GM12874 (cell line): ENCODE measurements around the gene TBCCD1.
A peak's percentile ranks its signal among the peaks of the same experiment; 100 is the strongest.

Source experiments
- TF ChIP-seq, protein P1 (sequence below): IDR thresholded peaks from 2 replicates; pipeline ENCODE4 v1.5.1; 2011; ENCODE audit warnings: low read depth, mild to moderate bottlenecking, control low read depth, low read length, moderate library complexity; ENCODE audit not compliant: insufficient read depth

The TBCCD1 gene

DNA sequence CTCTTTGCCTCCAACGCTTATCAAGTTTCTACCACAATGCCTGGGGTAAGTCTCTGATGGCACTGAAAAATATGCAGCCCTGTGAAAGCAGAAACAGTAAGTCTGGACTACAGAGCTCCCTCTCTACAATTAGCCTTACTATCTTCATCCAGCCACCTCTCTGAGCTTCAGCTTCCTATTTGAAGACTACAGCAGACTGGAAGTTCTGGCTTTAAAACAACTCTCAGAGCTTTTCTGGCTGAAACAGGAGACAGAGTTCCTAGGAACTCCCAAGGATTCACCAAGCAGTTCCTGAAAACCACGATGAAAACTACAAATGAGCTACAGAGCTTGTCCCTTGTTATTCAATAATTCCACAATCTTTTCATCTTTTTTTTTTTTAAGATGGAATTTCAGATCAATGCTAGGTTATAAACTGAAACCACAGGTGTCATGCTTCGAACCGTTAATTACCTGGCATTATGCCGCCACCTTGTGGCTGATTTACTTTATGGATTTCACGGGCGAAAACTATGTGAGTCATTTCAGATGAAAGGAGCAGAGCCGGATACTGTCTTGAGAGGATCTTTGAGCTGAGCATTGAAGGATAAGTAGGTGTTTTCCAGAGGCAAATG, 26.8 kb downstream of the TBCCD1 start:
- TF ChIP-seq, protein P1, sequence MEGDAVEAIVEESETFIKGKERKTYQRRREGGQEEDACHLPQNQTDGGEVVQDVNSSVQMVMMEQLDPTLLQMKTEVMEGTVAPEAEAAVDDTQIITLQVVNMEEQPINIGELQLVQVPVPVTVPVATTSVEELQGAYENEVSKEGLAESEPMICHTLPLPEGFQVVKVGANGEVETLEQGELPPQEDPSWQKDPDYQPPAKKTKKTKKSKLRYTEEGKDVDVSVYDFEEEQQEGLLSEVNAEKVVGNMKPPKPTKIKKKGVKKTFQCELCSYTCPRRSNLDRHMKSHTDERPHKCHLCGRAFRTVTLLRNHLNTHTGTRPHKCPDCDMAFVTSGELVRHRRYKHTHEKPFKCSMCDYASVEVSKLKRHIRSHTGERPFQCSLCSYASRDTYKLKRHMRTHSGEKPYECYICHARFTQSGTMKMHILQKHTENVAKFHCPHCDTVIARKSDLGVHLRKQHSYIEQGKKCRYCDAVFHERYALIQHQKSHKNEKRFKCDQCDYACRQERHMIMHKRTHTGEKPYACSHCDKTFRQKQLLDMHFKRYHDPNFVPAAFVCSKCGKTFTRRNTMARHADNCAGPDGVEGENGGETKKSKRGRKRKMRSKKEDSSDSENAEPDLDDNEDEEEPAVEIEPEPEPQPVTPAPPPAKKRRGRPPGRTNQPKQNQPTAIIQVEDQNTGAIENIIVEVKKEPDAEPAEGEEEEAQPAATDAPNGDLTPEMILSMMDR, result peak; percentile 39; the same call in 1 of the 2 replicates

DNA sequence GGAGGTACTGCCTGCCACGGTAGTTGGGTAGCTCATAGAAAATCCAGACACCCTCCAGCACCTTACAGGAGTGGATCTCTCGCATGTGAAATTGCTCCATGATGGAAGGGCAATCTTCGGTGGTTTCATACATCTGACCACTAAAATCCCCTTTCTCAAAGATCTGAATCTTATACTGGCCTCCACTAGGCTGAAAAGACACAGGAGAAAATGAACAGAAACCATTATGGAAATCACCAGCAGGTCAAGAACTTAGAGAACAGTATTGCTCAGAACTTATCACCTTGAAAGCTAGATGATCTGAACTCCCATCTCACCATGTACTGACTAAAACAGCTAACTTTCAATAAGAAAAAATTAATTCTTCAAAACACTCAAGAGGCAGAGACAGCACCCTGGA, 28.4 kb downstream of the TBCCD1 start:
- TF ChIP-seq, protein P1, result no peak

DNA sequence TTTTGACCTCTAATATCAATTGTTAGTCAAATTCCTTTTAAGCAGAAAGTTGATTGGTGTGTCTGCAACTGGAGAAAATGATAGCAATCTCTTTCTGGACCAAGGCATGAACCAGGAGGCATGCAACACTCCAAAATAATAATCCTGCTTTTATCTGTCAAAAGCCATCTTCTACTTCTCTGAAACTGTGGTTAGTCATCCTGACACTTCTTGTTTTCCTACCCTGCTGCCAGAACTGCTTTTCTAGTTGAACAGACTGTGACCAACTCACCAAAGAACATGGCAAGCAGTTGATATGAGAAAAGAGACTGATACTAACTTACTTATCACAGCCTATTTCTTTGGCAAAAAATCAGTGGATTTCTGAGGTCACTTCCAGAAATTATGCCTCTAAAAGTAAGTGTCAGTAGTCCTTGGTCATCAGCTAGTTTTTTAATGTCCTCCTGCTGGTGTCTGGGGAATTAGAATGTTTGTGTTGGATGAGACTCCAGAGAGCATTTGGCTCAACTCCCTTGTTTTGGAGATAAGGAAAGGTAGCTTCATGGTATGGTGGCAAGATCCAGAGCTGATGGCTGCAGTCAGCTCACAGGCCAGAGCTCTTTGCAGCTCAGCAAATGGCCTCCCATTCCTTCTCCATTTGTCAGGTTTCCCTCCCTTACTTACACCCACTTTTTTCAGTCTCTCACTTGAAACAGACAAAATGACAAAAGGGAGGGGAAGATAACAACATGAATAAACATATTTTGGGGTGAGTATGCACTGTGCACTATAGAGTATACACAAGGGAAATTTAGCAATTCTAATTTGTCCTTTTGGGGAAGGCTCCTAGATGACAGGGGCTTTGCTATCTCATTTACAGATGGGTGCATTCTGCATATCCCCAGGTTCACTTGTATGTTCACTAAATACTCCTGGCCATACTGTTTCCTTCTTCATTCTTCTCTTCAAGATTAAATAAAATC, 30.0 kb downstream of the TBCCD1 start:
- TF ChIP-seq, protein P1, result no peak

DNA sequence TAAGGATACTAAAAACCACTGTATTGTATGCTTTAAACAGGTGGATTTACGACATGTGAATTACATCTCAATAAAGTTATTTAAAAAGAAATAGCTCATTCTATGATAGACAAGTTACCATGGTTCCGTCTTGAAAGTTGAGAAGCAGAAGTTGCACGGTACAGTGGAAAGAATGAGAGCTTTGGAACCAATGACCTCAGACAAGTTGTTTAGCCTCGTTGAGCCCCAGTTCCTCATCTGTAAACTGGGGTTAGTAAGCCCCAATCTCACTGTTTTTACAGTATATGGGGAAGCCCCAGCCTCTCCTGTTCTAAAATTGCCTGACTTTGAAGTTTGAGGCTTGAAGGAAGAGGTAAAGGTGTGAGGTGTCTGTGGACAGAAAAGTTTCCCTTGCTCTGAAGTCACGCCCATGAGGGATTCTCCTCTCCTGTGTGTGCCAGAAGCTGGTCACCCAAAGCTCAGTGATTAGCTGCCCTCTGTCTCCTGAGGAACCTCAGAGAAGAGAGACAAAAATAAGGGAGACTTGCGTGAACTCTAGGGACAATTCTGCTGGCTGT, 32.9 kb downstream of the TBCCD1 start:
- TF ChIP-seq, protein P1, result no peak

DNA sequence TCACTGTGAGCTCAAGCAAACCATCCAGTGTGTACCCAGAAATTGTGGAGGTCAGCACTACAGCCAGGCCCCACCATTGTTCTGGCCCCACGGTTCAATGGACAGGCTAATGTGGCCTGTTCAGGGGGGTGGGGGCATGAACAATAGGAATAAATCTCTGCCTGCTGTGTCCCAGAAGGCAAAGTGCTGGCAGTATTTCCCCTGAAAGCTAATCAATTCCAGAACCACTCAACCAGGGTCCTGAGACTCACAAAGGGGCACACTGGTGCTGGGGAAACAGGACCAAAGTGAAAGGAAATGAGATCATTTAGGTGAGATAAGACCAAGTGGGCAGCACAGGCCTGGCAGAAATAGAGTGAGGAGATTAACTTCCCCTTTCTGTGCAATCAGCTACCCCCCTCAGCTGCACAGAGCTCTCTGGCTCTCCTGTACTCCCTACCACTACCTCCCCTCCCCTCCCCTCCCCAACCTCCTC, 34.5 kb downstream of the TBCCD1 start:
- TF ChIP-seq, protein P1, result no peak

DNA sequence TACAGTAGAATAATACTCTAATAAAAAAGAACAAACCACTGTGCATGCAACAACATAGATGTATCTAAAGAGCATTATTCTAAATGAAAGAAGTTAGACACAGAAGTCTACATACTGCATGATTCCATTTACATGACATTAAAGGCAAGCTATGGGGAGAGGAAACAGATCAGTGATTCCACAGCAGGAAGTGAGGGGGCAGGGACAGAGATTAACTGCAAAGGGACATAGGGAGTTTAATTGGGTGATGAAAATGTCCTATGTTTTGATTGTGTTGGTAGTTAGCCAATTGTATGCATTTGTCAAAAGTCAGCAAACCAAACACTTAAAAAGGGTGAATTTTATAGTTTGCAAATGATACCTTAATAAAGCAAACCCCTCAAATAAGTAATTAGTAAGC, 36.7 kb downstream of the TBCCD1 start:
- TF ChIP-seq, protein P1, result no peak
